IMR-90 (cell line): ENCODE measurements around the gene EIF4G3. TPM values are rescaled to one million over a fixed set of nuclear protein-coding genes. Genes with fewer than 3 reads are reported as not detected.

Experiments used
- ATAC-seq: fragments of 200-7000 bp; cut with Tn5 transposase; 2 replicates; pipeline ENCODE4 v1.9.1; 2020; ENCODE audit warnings: low read depth, mild to moderate bottlenecking, moderate library complexity
- BruUV-seq: library from RNA; stranded (reverse); fragments of 400-500 nt; replicated peaks from 2 replicates; lab custom pipeline; 2021; lab: Mats Ljungman, UMichigan
- CTCF ChIA-PET: fragments of 300-600 bp; formaldehyde crosslinking; extraction: SDS; loops from one replicate; lab custom pipeline; 2021; ENCODE audit warnings: antibody characterized with exemption; lab: Yijun Ruan, JAX
- POLR2A ChIA-PET: fragments of 300-600 bp; sonication (Branson Sonifier 250); formaldehyde crosslinking; loops from one replicate; lab custom pipeline; 2022; ENCODE audit warnings: antibody characterized with exemption; ENCODE audit not compliant: unreplicated experiment; lab: Charles Lee
- DNase-seq: peaks from one replicate; pipeline ENCODE4 v3.0.0; 2013
- H2AFZ ChIP-seq: replicated peaks from 2 replicates; pipeline ENCODE3; 2013; ENCODE audit warnings: low read length, mild to moderate bottlenecking; ENCODE audit not compliant: poor library complexity
- H2AK5ac ChIP-seq: 2 replicates; pipeline ENCODE4 v1.6.1; 2013; ENCODE audit warnings: low read depth, low read length, inconsistent platforms
- H2AK9ac ChIP-seq: replicated peaks from 2 replicates; pipeline ENCODE3; 2013; ENCODE audit warnings: mild to moderate bottlenecking, low read depth, low read length, moderate library complexity; ENCODE audit not compliant: poor library complexity
- H2BK120ac ChIP-seq: 2 replicates; pipeline ENCODE4 v1.6.1; 2013; ENCODE audit warnings: low read depth, low read length, inconsistent platforms
- H2BK15ac ChIP-seq: 3 replicates; pipeline ENCODE4 v1.6.1; 2013; ENCODE audit warnings: low read depth, low read length, inconsistent platforms
- H2BK20ac ChIP-seq: 2 replicates; pipeline ENCODE4 v1.6.1; 2013; ENCODE audit warnings: low read depth, mild to moderate bottlenecking, inconsistent platforms, low read length, moderate library complexity
- H2BK5ac ChIP-seq: 2 replicates; pipeline ENCODE4 v1.6.1; 2013; ENCODE audit warnings: mild to moderate bottlenecking, low read depth, low read length, inconsistent platforms; ENCODE audit not compliant: poor library complexity, severe bottlenecking
- H3K14ac ChIP-seq: replicated peaks from 2 replicates; pipeline ENCODE4 v1.6.1; 2013; ENCODE audit warnings: low read depth, low read length, inconsistent platforms
- H3K18ac ChIP-seq: 2 replicates; pipeline ENCODE4 v1.6.1; 2013; ENCODE audit warnings: low read depth, low read length, control low read depth
- H3K23ac ChIP-seq: 2 replicates; pipeline ENCODE4 v1.6.1; 2013; ENCODE audit warnings: low read depth, low read length, inconsistent platforms
- H3K27ac ChIP-seq: 2 replicates; pipeline ENCODE4 v1.5.1; 2013; ENCODE audit warnings: mild to moderate bottlenecking, control low read depth, low read length; ENCODE audit not compliant: insufficient read depth
- H3K27me3 ChIP-seq: 2 replicates; pipeline ENCODE4 v1.6.1; 2013; ENCODE audit warnings: low read length; ENCODE audit not compliant: control insufficient read depth, insufficient read depth
- H3K36me3 ChIP-seq: 2 replicates; pipeline ENCODE4 v1.6.1; 2013; ENCODE audit warnings: low read length, mixed read lengths; ENCODE audit not compliant: control insufficient read depth, insufficient read depth
- H3K4ac ChIP-seq: 2 replicates; pipeline ENCODE4 v1.6.1; 2013; ENCODE audit warnings: low read depth, low read length, inconsistent platforms
- H3K4me1 ChIP-seq: 2 replicates; pipeline ENCODE4 v1.6.1; 2013; ENCODE audit warnings: low read length, mixed read lengths; ENCODE audit not compliant: control insufficient read depth, insufficient read depth
- H3K4me2 ChIP-seq: 2 replicates; pipeline ENCODE4 v1.6.1; 2013; ENCODE audit warnings: low read depth, mild to moderate bottlenecking, control low read depth, low read length, moderate library complexity
- H3K4me3 ChIP-seq: 2 replicates; pipeline ENCODE4 v1.5.1; 2013; ENCODE audit warnings: low read depth, mild to moderate bottlenecking, control low read depth, low read length, moderate library complexity; ENCODE audit not compliant: insufficient read depth
- H3K56ac ChIP-seq: 2 replicates; pipeline ENCODE4 v1.6.1; 2013; ENCODE audit warnings: low read length, inconsistent platforms; ENCODE audit not compliant: insufficient read depth; ENCODE audit errors: extremely low read depth
- H3K79me1 ChIP-seq, 2 experiments: 2 replicates each; pipeline ENCODE4 v1.6.1; 2013; ENCODE audit warnings: low read length in 2 of 2, inconsistent platforms in 1 of 2, low read depth in 1 of 2
- H3K9ac ChIP-seq: 2 replicates; pipeline ENCODE4 v1.6.1; 2013; ENCODE audit warnings: low read depth, low read length, control low read depth
- H3K9me1 ChIP-seq: 2 replicates; pipeline ENCODE4 v1.6.1; 2013; ENCODE audit warnings: low read length, inconsistent platforms; ENCODE audit not compliant: insufficient read depth
- H3K9me3 ChIP-seq: 2 replicates; pipeline ENCODE4 v1.6.1; 2013; ENCODE audit warnings: low read length; ENCODE audit not compliant: control insufficient read depth, insufficient read depth
- H4K20me1 ChIP-seq: 2 replicates; pipeline ENCODE4 v1.6.1; 2013; ENCODE audit warnings: low read length, inconsistent platforms; ENCODE audit not compliant: insufficient read depth
- H4K5ac ChIP-seq: 2 replicates; pipeline ENCODE4 v1.6.1; 2013; ENCODE audit warnings: mild to moderate bottlenecking, low read depth, low read length, control low read depth
- H4K8ac ChIP-seq, 2 experiments: 2 replicates each; pipeline ENCODE4 v1.6.1; 2013; ENCODE audit warnings: low read depth in 2 of 2, low read length in 2 of 2, control low read depth in 1 of 2, inconsistent platforms in 1 of 2
- H4K91ac ChIP-seq: 2 replicates; pipeline ENCODE4 v1.6.1; 2013; ENCODE audit warnings: low read depth, low read length, inconsistent platforms; ENCODE audit not compliant: insufficient read depth
- BHLHE40 ChIP-seq: fragments of 150-350 bp; IDR thresholded peaks from 2 replicates; pipeline ENCODE4 v1.6.1; 2016; ENCODE audit warnings: mild to moderate bottlenecking, low read depth, low read length
- CEBPB ChIP-seq: IDR thresholded peaks from 2 replicates; pipeline ENCODE4 v1.6.1; 2012; ENCODE audit warnings: low read depth, low read length, improper control_type of control experiment
- CHD1 ChIP-seq: IDR thresholded peaks from 2 replicates; pipeline ENCODE4 v1.6.1; 2012; ENCODE audit warnings: low read depth, low read length, improper control_type of control experiment
- CTCF ChIP-seq: conservative IDR thresholded peaks from 2 replicates; pipeline ENCODE4 v1.5.1; 2012; ENCODE audit warnings: mild to moderate bottlenecking, low read depth, low read length, improper control_type of control experiment
- FOS ChIP-seq: fragments of 150-350 bp; IDR thresholded peaks from 2 replicates; pipeline ENCODE4 v1.6.1; 2016; ENCODE audit warnings: low read depth, low read length
- MAFK ChIP-seq: IDR thresholded peaks from 2 replicates; pipeline ENCODE4 v1.6.1; 2012; ENCODE audit warnings: low read depth, low read length, improper control_type of control experiment
- MAZ ChIP-seq: IDR thresholded peaks from 2 replicates; pipeline ENCODE4 v1.6.1; 2012; ENCODE audit warnings: low read depth, mild to moderate bottlenecking, low read length, improper control_type of control experiment, moderate library complexity, borderline replicate concordance
- MXI1 ChIP-seq: IDR thresholded peaks from 2 replicates; pipeline ENCODE4 v1.6.1; 2012; ENCODE audit warnings: low read depth, mild to moderate bottlenecking, low read length, moderate library complexity, borderline replicate concordance
- NFE2L2 ChIP-seq: fragments of 150-350 bp; IDR thresholded peaks from 2 replicates; pipeline ENCODE4 v1.6.1; 2016; ENCODE audit warnings: low read depth, mild to moderate bottlenecking, low read length
- POLR2A ChIP-seq: IDR thresholded peaks from 2 replicates; pipeline ENCODE4 v1.6.1; 2012; ENCODE audit warnings: mild to moderate bottlenecking, low read depth, low read length
- RAD21 ChIP-seq: IDR thresholded peaks from 2 replicates; pipeline ENCODE4 v1.6.1; 2012; ENCODE audit warnings: low read length, improper control_type of control experiment
- RCOR1 ChIP-seq: IDR thresholded peaks from 2 replicates; pipeline ENCODE4 v1.6.1; 2012; ENCODE audit warnings: mild to moderate bottlenecking, low read length, improper control_type of control experiment; ENCODE audit not compliant: insufficient replicate concordance
- RFX5 ChIP-seq: IDR thresholded peaks from 2 replicates; pipeline ENCODE4 v1.8.0; 2012; ENCODE audit warnings: low read depth, mild to moderate bottlenecking, low read length, moderate library complexity
- SMC3 ChIP-seq: fragments of 150-350 bp; IDR thresholded peaks from 2 replicates; pipeline ENCODE4 v1.6.1; 2016; ENCODE audit warnings: low read depth, mild to moderate bottlenecking, antibody characterized with exemption, low read length, moderate library complexity
- USF2 ChIP-seq: fragments of 150-350 bp; IDR thresholded peaks from 2 replicates; pipeline ENCODE4 v1.6.1; 2017; ENCODE audit warnings: mild to moderate bottlenecking, antibody characterized with exemption, low read length, low read depth
- WGBS, 2 experiments: methylation state at CpG; one replicate each; pipeline versions ENCODE4 v1.1.5 to v1.1.7; 2013; ENCODE audit warnings: missing lambda C conversion rate in 2 of 2; ENCODE audit not compliant: insufficient read length in 1 of 2; ENCODE audit errors: extremely low coverage in 2 of 2; 5-methylcytosine and 5-hydroxymethylcytosine counted together
- dilution Hi-C: fragments of 300-500 bp; cut with HindIII; formaldehyde crosslinking; loops from one replicate; pipeline ENCODE4 v1.14.3; 2018; ENCODE audit warnings: low sequenced_read_pairs; ENCODE audit not compliant: unreplicated experiment
- in situ Hi-C: fragments of 300-500 bp; cut with MboI; formaldehyde crosslinking; loops from 3 replicates; pipeline ENCODE4 v1.14.3; 2019; ENCODE audit warnings: low sequenced_read_pairs, inconsistent platforms, mixed read lengths
- intact Hi-C: fragments of 100-400 bp; cut with micrococcal nuclease; formaldehyde crosslinking; loops from 2 replicates; pipeline ENCODE4 v1.10.0; 2022
- polyA plus RNA-seq, 3 experiments: library from polyadenylated mRNA; depleted of rRNA; stranded (reverse); fragments of >200 nt; gene quantifications; 2 replicates each; pipeline ENCODE4 v1.2.3, GENCODE V29; 2012; ENCODE audit warnings: low replicate concordance in 1 of 3
- total RNA-seq: library from RNA; depleted of rRNA; stranded (reverse); fragments of >200 nt; gene quantifications from 2 replicates; pipeline ENCODE4 v1.2.3, GENCODE V29; 2012
- TF ChIP-seq, protein P1 (sequence below): fragments of 150-350 bp; IDR thresholded peaks from 2 replicates; pipeline ENCODE4 v1.6.1; 2016; ENCODE audit warnings: low read depth, mild to moderate bottlenecking, low read length, moderate library complexity, borderline replicate concordance

Gene EIF4G3
- total and polyA plus RNA-seq, 2 of the 4 experiments (the other 2 are of a cell fraction): 25.8 to 49.2 TPM

DNA sequence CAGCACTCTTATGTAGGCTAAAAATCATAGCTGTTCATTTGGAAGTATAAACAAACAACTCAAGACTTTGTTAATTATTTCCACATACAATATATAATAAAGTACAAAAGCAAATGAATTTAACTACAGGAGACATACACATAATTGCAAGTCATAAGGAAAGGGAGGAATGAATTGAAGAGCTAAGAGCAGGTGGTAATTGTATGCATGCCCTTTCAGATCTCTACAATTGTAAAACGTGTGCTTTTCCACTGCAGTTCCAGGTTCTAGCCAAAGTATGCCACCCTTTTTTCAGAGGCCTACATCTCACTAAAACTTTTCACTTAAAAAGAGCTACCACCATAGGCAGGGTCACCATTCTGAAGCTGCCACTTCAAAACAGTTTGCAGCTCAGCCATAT is 346.8 kb downstream of the EIF4G3 start:
- Histone ChIP-seq H2AFZ (no peak overlapping the region), H3K18ac (no peak overlapping the region; the same call in 1 of the 2 replicates), H2BK120ac (no peak overlapping the region), H2BK15ac (no peak overlapping the region), H3K9me1 (peaks cover 6% of the 10 kb centered on the region), H3K27ac (no peak overlapping the region), H3K27me3 (no peaks in the 10 kb centered on the region), H4K8ac (no peak overlapping the region), H2BK20ac (no peak overlapping the region), H2BK5ac (no peak overlapping the region), H3K79me1 (peaks cover 14 to 22% of the 10 kb centered on the region in 2 experiments; a peak in 3 of 4 replicates), H3K9ac (no peak overlapping the region), H2AK5ac (no peak overlapping the region), H3K56ac (no peak overlapping the region), H3K4me3 (no peak overlapping the region), H3K9me3 (no peaks in the 10 kb centered on the region), H3K23ac (no peak overlapping the region), H3K4me2 (no peak overlapping the region), H4K91ac (no peak overlapping the region), H3K14ac (no peak overlapping the region), H3K4ac (no peak overlapping the region), H3K4me1 (peaks cover 12% of the 10 kb centered on the region), H4K5ac (no peak overlapping the region), H3K36me3 (peaks cover 5% of the 10 kb centered on the region), H4K20me1 (no peaks in the 10 kb centered on the region), H2AK9ac (no peak overlapping the region)
- intact Hi-C loops: no loop called here
- TF ChIP-seq, protein P1, sequence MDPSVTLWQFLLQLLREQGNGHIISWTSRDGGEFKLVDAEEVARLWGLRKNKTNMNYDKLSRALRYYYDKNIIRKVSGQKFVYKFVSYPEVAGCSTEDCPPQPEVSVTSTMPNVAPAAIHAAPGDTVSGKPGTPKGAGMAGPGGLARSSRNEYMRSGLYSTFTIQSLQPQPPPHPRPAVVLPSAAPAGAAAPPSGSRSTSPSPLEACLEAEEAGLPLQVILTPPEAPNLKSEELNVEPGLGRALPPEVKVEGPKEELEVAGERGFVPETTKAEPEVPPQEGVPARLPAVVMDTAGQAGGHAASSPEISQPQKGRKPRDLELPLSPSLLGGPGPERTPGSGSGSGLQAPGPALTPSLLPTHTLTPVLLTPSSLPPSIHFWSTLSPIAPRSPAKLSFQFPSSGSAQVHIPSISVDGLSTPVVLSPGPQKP: no peak
- no peak for TF ChIP-seq FOS
- TF ChIP-seq MXI1: no peak
- TF ChIP-seq RFX5: no peak
- no peak for TF ChIP-seq POLR2A
- no peak for TF ChIP-seq USF2
- TF ChIP-seq CEBPB: no peak
- no peak for TF ChIP-seq CHD1
- TF ChIP-seq RAD21: no peak
- no peak for TF ChIP-seq BHLHE40
- no peak for TF ChIP-seq MAFK
- TF ChIP-seq CTCF: no peak
- no peak for TF ChIP-seq SMC3
- no peak for TF ChIP-seq RCOR1
- no peak for TF ChIP-seq MAZ
- no peak for TF ChIP-seq NFE2L2
- BruUV-seq: no TSS peak
- ATAC-seq: no peak
- POLR2A ChIA-PET: no interaction called here
- dilution Hi-C loops: no loop called here
- in situ Hi-C loops: no loop called here
- CTCF ChIA-PET: interaction anchor here (0.8 kb wide), 1 partner anchor 365 kb away, joined by 3 read pairs; no protein-coding TSS in a partner anchor
- DNase-seq: no peak
- no CpG with 5 or more reads among the region's 1 CpG for WGBS, 2 experiments
